ENCODE measurements around the gene INTS6. TPM values are rescaled to one million over a fixed set of nuclear protein-coding genes. Genes with fewer than 3 reads are reported as not detected.

The INTS6 gene
- total RNA-seq, 1 donor from 2014 or later, result 48.8 TPM

DNA sequence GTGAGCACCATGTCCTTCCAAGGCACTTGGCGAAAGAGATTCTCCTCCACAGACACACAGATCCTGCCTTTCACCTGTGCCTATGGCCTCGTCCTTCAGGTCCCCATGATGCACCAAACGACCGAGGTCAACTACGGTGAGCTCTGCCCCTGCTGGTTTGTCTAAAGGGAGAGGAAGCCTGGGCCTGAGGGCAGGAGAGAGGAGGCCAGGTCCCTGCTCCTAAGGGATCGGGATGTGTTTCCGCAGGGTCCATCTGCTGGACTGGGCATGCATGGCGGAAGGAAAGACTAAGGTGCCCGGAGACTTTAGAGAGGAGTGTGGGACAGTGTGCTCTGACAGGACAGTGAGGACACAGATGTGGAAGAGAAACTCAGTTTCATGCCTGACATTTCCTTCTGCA is 105.7 kb downstream of the INTS6 start:
- H3K9me3 Mint-ChIP-seq (ENCODE audit: low read depth), result no peaks in the 10 kb centered on the region
- H3K36me3 Mint-ChIP-seq (ENCODE audit: insufficient read depth), result no peaks in the 10 kb centered on the region
- no peak for DNase-seq (ENCODE audit: low spot score, unreplicated experiment)
- no peak overlapping the region for H3K4me3 Mint-ChIP-seq (ENCODE audit: low read depth)
- TF ChIP-seq, protein P1, sequence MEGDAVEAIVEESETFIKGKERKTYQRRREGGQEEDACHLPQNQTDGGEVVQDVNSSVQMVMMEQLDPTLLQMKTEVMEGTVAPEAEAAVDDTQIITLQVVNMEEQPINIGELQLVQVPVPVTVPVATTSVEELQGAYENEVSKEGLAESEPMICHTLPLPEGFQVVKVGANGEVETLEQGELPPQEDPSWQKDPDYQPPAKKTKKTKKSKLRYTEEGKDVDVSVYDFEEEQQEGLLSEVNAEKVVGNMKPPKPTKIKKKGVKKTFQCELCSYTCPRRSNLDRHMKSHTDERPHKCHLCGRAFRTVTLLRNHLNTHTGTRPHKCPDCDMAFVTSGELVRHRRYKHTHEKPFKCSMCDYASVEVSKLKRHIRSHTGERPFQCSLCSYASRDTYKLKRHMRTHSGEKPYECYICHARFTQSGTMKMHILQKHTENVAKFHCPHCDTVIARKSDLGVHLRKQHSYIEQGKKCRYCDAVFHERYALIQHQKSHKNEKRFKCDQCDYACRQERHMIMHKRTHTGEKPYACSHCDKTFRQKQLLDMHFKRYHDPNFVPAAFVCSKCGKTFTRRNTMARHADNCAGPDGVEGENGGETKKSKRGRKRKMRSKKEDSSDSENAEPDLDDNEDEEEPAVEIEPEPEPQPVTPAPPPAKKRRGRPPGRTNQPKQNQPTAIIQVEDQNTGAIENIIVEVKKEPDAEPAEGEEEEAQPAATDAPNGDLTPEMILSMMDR (IDR thresholded peaks at IDR 0.05; ENCODE audit: unreplicated experiment), result no peak
- H3K27ac Mint-ChIP-seq, result no peak overlapping the region
- peaks cover 2% of the 10 kb centered on the region for H3K4me1 Mint-ChIP-seq (ENCODE audit: low read depth)
- no peaks in the 10 kb centered on the region for H3K27me3 Mint-ChIP-seq

DNA sequence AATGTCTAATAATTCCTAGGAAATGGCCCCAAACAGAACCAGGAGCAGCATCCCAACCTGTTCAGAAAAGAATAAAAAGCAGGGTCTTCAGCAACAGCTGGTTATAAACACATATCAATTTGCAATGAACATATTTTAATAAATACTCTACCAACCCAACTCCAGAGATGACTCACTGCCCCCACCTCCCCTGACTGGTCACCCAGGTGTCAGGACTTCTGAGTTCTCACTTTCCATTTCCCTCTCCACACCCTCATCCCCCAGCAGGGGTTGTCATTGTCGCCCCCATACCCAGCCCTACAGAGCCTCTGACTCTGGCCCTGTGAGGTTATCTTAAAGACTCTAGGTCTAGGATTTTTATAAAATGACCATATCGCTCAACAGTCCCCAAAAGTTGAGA is 106.4 kb downstream of the INTS6 start:
- Mint-ChIP-seq H3K27ac (no peak overlapping the region), H3K4me3 (ENCODE audit: low read depth) (no peak overlapping the region), H3K9me3 (ENCODE audit: low read depth) (no peaks in the 10 kb centered on the region), H3K4me1 (ENCODE audit: low read depth) (peaks cover 2% of the 10 kb centered on the region), H3K36me3 (ENCODE audit: insufficient read depth) (no peaks in the 10 kb centered on the region), H3K27me3 (no peaks in the 10 kb centered on the region)
- TF ChIP-seq, protein P1 (IDR thresholded peaks at IDR 0.05; ENCODE audit: unreplicated experiment), result no peak
- DNase-seq (ENCODE audit: low spot score, unreplicated experiment), result no peak

DNA sequence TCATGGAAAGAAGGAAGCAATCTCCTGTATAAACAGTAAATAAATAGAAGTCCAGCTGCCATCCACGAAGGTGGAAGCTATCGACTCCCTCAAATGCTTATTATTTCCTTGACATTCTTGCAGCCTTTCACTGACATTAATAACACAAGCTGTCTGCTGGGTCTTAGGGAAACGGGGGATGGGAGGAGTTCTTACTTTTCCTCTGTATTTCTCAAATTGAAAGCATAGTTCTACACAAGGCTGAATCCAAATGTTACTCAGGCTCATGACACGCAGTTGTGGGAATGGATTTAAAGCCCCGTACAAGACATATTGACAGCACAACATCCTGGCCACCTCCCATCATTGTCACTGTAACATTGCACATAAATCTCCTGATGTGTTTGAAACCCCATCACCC is 109.4 kb downstream of the INTS6 start:
- H3K4me1 Mint-ChIP-seq (ENCODE audit: low read depth), result peaks cover 2% of the 10 kb centered on the region
- H3K36me3 Mint-ChIP-seq (ENCODE audit: insufficient read depth), result no peaks in the 10 kb centered on the region
- H3K9me3 Mint-ChIP-seq (ENCODE audit: low read depth), result no peaks in the 10 kb centered on the region
- no peak for DNase-seq (ENCODE audit: low spot score, unreplicated experiment)
- H3K27ac Mint-ChIP-seq, result no peak overlapping the region
- no peaks in the 10 kb centered on the region for H3K27me3 Mint-ChIP-seq
- H3K4me3 Mint-ChIP-seq (ENCODE audit: low read depth), result no peak overlapping the region
- TF ChIP-seq, protein P1 (IDR thresholded peaks at IDR 0.05; ENCODE audit: unreplicated experiment), result no peak

DNA sequence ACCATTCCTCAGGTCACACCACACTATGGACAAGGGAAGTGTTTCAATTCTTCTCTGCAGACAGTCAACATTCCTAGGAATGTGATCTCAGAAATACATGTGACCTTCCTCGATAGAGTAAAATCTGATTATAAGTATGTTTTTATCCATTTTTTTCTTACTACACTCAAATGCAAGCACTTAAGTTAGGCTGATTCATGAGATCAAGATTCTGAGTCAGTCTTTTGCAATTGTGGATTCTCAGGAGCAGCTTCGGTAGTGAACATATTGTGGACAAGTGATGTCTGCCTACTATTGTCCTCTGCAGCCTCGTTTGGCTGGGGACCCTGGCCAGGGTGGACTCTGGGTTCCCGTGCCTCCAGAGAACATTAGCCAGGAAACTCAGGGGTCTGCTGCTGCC is 110.1 kb downstream of the INTS6 start:
- Mint-ChIP-seq H3K27me3 (no peaks in the 10 kb centered on the region), H3K36me3 (ENCODE audit: insufficient read depth) (no peaks in the 10 kb centered on the region), H3K4me3 (ENCODE audit: low read depth) (no peak overlapping the region), H3K27ac (no peak overlapping the region), H3K4me1 (ENCODE audit: low read depth) (peaks cover 2% of the 10 kb centered on the region), H3K9me3 (ENCODE audit: low read depth) (no peaks in the 10 kb centered on the region)
- DNase-seq (ENCODE audit: low spot score, unreplicated experiment), result no peak
- TF ChIP-seq, protein P1 (IDR thresholded peaks at IDR 0.05; ENCODE audit: unreplicated experiment), result no peak

DNA sequence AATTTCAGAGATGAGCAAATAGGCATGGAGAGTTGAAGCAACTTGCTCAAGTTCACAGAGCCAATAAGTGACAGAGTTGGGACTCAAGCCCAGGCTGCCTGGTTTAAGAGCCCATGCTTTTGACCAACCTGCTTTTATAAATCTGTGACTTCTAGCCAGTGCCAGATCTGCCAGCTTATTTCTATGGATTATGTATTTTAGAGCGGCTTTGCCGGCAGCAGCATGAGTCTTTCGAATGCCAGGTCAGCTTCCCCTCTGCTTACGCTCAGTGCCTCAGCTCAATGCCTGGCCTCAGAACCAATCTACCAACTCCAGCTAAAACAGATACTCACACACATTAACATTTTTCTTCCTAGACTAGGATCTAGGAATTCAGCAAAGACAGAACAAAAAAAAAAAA is 111.0 kb downstream of the INTS6 start:
- Mint-ChIP-seq H3K36me3 (ENCODE audit: insufficient read depth) (no peaks in the 10 kb centered on the region), H3K4me1 (ENCODE audit: low read depth) (peaks cover 2% of the 10 kb centered on the region), H3K27ac (no peak overlapping the region), H3K27me3 (no peaks in the 10 kb centered on the region), H3K4me3 (ENCODE audit: low read depth) (no peak overlapping the region), H3K9me3 (ENCODE audit: low read depth) (no peaks in the 10 kb centered on the region)
- no peak for DNase-seq (ENCODE audit: low spot score, unreplicated experiment)
- TF ChIP-seq, protein P1 (IDR thresholded peaks at IDR 0.05; ENCODE audit: unreplicated experiment), result no peak
